Lung (tissue), 12 donors: ENCODE results near the gene GPR37. TPM values are rescaled to one million over a fixed set of nuclear protein-coding genes. Genes with fewer than 3 reads are reported as not detected.

ENCODE experiments used
- ATAC-seq: fragments of 200-7000 bp; cut with Tn5 transposase; one replicate; pipeline ENCODE4 v1.9.1; 2020; ENCODE audit warnings: moderate number of reproducible peaks; ENCODE audit not compliant: insufficient read depth, low FRiP score
- DNase-seq, 3 donors: peaks; one replicate each; pipeline ENCODE4 v3.0.0-alpha.2; 2013 to 2017
- H3K27ac ChIP-seq, 2 donors: one replicate each; pipeline ENCODE4 v1.5.1; 2013; ENCODE audit warnings: mild to moderate bottlenecking in 2 of 2, moderate library complexity in 2 of 2, control low read depth in 1 of 2, inconsistent platforms in 1 of 2, low read depth in 1 of 2, low read length in 1 of 2
- H3K27me3 ChIP-seq, 3 donors: one replicate each; pipeline ENCODE4 v1.5.1; 2013; ENCODE audit warnings: low read length in 2 of 3; ENCODE audit not compliant: control insufficient read depth in 3 of 3, insufficient read depth in 3 of 3
- H3K36me3 ChIP-seq, 4 donors: one replicate each; pipeline ENCODE4 v1.5.1; 2013; ENCODE audit warnings: low read length in 4 of 4, mild to moderate bottlenecking in 1 of 4, moderate library complexity in 1 of 4; ENCODE audit not compliant: control insufficient read depth in 4 of 4, insufficient read depth in 4 of 4
- H3K4me1 ChIP-seq, 5 donors: one replicate each; pipeline ENCODE4 v1.5.1; 2013; ENCODE audit warnings: low read length in 5 of 5, mild to moderate bottlenecking in 2 of 5, moderate library complexity in 1 of 5; ENCODE audit not compliant: control insufficient read depth in 5 of 5, insufficient read depth in 5 of 5
- H3K4me3 ChIP-seq: one replicate; pipeline ENCODE4 v1.5.1; 2013; ENCODE audit warnings: mild to moderate bottlenecking, control low read depth, moderate library complexity
- H3K9ac ChIP-seq, 2 donors: one replicate each; pipeline ENCODE4 v1.5.1; 2013; ENCODE audit warnings: low read length in 2 of 2, control low read depth in 1 of 2; ENCODE audit not compliant: insufficient read depth in 1 of 2
- H3K9me3 ChIP-seq, 4 donors: one replicate each; pipeline ENCODE4 v1.5.1; 2013; ENCODE audit warnings: low read length in 3 of 4, mild to moderate bottlenecking in 1 of 4, moderate library complexity in 1 of 4; ENCODE audit not compliant: control insufficient read depth in 4 of 4, insufficient read depth in 3 of 4
- WGBS, 2 donors: extraction: QIAGEN DNeasy Blood & Tissue Kit; methylation state at CpG; one replicate each; pipeline ENCODE4 v1.1.7; 2013; 5-methylcytosine and 5-hydroxymethylcytosine counted together
- polyA plus RNA-seq, 2 donors: library from polyadenylated mRNA; stranded (reverse); fragments of 200-250 nt; gene quantifications; one replicate each; pipeline ENCODE4 v1.2.1, GENCODE V29; 2013
- total RNA-seq, 2 donors: library from RNA; depleted of rRNA in 1 of 2; stranded (reverse); fragments of >200 nt in 1 of 2; gene quantifications; one replicate each; pipeline ENCODE4 v1.2.1, GENCODE V29; 2014 to 2021
- TF ChIP-seq, protein P1 (sequence below): IDR thresholded peaks from 2 replicates; pipeline ENCODE4 v1.5.1; 2012; ENCODE audit warnings: mild to moderate bottlenecking; ENCODE audit errors: control extremely low read depth, extremely low read depth
- donor health status: control.
- donor health status: control.
- donor health status: Bipolar disorder and iron deficiency.
- donor health status: healthy.
- donor health status: DM: yes; HTN: yes; CAD: no.

GPR37 gene
- total and polyA plus RNA-seq, 4 donors = 0.08 to 2.8 (median 0.94) TPM

DNA sequence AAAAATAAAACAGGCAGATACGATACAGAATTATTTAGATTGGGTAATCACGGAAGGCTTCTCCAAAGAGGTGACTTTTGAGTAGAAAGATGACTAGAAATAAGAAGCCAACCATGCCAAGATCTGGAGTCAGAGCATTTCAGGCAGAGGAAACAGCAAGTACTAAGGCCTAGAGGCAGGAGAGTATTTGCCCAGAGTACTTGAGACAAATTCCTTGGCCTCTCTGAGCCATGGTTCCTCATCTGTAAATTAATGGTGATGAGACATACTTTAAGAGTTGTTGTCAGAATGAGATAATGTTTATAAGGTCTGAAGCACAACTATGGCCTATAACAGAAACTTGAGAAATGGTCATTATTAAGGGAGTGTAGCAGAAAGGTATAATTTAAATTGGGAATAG, 15.8 kb upstream of the GPR37 start:
- H3K9me3 ChIP-seq = no peaks in the 10 kb centered on the region
- peaks cover 0 to 6% (median 0%) of the 10 kb centered on the region in 5 donors for H3K4me1 ChIP-seq
- no peak overlapping the region for H3K4me3 ChIP-seq
- 73 to 81% methylated on average over 2 of the region's 2 CpGs for WGBS, 2 donors
- no peaks in the 10 kb centered on the region for H3K27me3 ChIP-seq
- H3K36me3 ChIP-seq = no peaks in the 10 kb centered on the region
- TF ChIP-seq, protein P1, sequence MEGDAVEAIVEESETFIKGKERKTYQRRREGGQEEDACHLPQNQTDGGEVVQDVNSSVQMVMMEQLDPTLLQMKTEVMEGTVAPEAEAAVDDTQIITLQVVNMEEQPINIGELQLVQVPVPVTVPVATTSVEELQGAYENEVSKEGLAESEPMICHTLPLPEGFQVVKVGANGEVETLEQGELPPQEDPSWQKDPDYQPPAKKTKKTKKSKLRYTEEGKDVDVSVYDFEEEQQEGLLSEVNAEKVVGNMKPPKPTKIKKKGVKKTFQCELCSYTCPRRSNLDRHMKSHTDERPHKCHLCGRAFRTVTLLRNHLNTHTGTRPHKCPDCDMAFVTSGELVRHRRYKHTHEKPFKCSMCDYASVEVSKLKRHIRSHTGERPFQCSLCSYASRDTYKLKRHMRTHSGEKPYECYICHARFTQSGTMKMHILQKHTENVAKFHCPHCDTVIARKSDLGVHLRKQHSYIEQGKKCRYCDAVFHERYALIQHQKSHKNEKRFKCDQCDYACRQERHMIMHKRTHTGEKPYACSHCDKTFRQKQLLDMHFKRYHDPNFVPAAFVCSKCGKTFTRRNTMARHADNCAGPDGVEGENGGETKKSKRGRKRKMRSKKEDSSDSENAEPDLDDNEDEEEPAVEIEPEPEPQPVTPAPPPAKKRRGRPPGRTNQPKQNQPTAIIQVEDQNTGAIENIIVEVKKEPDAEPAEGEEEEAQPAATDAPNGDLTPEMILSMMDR = no peak
- no peak overlapping the region for H3K9ac ChIP-seq
- DNase-seq (no peak), ATAC-seq (peak; percentile 45)
- no peak overlapping the region for H3K27ac ChIP-seq

DNA sequence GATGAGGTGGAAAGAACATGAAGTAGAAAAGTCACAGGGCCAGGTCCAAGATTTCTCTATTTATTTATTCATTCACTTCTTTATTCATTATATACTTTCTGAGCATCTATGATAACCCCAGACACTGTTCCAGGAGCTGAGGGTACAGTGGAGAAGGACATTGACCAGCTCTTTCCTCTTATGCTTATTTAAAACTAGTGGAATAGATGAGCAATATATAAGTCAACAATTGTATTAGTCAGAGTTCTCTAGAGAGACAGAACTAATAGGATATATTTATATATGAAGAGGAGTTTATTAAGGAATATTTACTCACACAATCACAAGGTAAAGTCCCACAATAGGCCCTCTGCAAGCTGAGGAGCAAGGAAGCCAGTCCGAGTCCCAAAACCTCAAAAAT, 15.0 kb upstream of the GPR37 start:
- Histone ChIP-seq H3K4me1 (peaks cover 0 to 6% (median 0%) of the 10 kb centered on the region in 5 donors), H3K27ac (no peak overlapping the region), H3K9me3 (no peaks in the 10 kb centered on the region), H3K9ac (no peak overlapping the region), H3K36me3 (no peaks in the 10 kb centered on the region), H3K4me3 (no peak overlapping the region), H3K27me3 (no peaks in the 10 kb centered on the region)
- ATAC-seq = no peak
- no peak for DNase-seq
- TF ChIP-seq, protein P1 = no peak
- 77 to 83% methylated on average over 1 of the region's 1 CpG for WGBS, 2 donors

DNA sequence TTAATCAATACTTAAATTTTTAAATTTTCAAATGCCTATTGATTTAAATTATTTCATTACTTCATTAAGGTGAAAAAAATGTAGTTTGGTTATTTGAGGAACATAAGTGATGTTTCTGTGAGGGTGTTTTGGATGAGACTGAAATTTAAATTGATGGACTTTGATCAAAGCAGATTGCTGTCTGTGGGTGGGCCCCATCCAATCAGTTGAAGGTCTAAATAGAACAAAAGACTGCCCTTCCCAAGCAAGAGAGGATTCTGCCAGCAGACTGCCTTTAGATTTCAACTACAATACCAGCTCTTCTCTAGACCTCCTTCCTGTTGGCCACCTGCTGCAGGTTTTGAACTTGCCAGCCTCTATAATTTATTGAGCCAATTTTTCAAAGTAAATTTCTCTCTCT, 14.5 kb upstream of the GPR37 start:
- DNase-seq (no peak), ATAC-seq (no peak)
- no peaks in the 10 kb centered on the region for H3K27me3 ChIP-seq
- H3K4me3 ChIP-seq = no peak overlapping the region
- no peaks in the 10 kb centered on the region for H3K9me3 ChIP-seq
- no peak overlapping the region for H3K27ac ChIP-seq
- peaks cover 0 to 6% (median 0%) of the 10 kb centered on the region in 5 donors for H3K4me1 ChIP-seq
- TF ChIP-seq, protein P1 = no peak
- H3K9ac ChIP-seq = no peak overlapping the region
- H3K36me3 ChIP-seq = no peaks in the 10 kb centered on the region

DNA sequence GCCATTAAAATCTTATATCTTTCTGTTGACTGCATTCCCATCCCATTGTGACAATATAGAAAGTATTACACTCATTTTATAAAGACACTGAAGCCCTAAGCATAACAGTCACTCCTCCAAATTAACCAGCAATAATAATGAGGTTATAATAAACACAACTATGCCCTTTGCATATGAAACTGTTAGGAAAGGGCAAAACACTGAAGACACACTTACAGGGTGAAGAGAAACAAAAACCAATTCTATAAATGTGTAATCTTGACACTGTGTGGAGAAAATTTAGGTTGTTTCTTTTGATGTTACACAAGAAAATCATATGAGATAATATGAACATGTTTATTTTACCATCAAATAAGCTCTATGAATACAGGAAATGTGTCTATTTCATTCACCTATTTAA, 14.0 kb upstream of the GPR37 start:
- Histone ChIP-seq H3K9ac (no peak overlapping the region), H3K27ac (no peak overlapping the region), H3K27me3 (no peaks in the 10 kb centered on the region), H3K9me3 (no peaks in the 10 kb centered on the region), H3K4me3 (no peak overlapping the region), H3K4me1 (peaks cover 0 to 6% (median 0%) of the 10 kb centered on the region in 5 donors), H3K36me3 (no peaks in the 10 kb centered on the region)
- TF ChIP-seq, protein P1 = no peak
- DNase-seq = no peak
- ATAC-seq = no peak
